Activated T-cell treated with anti-CD3 and anti-CD28 coated beads, Interleukin-2, amount 50 U/mL, for 48 hours (primary cell): ENCODE data around the gene INMT.

Experiments used
- DNase-seq, 2 experiments: peaks; one replicate each; pipeline ENCODE4 v3.0.0-alpha.2; 2020

Gene INMT

GRCh38 chr7:30789334-30789711, 37.4 kb downstream of the INMT start:
- DNase-seq, result no peak

- no peak for DNase-seq
Measured at GRCh38 chr7:30790356-30790755, 38.4 kb downstream of the INMT start.

- no peak for DNase-seq
Measured at GRCh38 chr7:30791114-30791513, 39.2 kb downstream of the INMT start.

DNA sequence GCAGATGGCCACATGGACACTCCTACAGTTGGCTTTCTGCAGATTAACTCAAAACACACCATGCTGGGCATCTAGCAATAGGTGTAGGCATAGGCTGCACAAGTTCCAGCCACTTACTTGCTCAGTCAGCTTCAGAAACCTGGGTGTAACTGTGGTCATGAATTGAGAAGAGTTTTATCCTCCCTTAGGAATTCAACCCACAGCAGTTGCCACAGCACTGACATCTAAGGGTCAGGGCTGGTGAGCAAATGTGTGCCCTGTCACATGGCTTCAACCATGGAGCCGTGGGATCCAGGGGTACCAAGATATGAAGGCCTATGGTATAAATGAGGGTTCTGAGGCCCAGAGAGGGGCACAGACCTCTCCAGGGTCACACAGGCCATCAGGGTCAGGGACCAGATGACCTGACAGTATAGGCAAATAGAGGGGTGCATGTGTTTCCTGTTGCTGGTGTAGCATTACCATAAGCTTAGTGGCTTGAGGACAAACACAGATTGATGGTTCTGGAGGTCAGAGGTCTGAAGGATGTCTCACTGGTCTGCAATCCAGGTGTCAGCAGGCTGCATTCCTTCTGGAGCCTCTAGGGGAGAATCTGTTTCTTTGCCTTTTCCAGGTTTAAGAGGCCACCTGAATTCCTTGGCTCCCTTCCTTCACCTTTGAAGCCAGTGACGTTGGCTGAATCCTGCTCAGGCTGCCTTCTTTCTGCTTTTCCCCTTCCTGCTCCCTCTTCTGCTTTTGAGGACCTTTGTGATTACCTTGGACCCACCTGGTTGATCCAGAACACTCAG, 43.4 kb downstream of the INMT start:
- no peak for DNase-seq

DNA sequence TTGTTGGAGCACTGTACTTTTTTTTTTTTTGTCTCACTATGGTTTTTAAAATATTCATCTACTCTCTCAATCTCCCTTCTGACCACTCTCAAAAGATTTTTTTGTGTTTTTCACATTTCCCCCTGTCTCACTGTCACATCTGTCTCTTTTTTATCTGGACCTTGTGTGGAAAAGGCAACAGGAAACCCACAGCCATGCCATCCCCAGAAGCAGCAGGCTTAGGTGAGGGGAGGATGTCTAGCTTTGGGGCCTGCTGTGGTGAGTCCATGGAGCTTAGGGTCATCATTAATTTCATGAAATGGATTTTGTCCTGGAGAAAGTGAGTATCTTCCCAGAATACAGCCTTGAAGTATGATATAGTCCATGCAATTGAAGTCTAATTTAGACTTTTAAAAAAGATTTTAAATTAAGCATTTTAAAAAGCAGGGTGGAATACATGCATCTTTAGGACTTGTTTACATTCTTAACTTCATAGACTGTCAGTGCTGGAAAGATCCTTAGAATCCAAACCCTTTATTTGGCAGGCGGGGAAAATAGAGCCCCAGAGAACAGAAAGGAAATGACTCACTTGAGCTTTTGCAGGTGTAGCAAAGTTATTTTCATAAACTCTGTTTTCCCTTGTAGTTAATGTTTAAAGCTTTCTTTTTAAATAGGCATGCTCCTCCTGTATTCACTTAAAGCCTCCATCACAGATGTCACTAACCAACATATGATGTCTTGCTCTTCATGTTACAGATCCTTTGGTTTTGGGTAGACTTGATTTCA, 44.4 kb downstream of the INMT start:
- DNase-seq, result no peak

DNA sequence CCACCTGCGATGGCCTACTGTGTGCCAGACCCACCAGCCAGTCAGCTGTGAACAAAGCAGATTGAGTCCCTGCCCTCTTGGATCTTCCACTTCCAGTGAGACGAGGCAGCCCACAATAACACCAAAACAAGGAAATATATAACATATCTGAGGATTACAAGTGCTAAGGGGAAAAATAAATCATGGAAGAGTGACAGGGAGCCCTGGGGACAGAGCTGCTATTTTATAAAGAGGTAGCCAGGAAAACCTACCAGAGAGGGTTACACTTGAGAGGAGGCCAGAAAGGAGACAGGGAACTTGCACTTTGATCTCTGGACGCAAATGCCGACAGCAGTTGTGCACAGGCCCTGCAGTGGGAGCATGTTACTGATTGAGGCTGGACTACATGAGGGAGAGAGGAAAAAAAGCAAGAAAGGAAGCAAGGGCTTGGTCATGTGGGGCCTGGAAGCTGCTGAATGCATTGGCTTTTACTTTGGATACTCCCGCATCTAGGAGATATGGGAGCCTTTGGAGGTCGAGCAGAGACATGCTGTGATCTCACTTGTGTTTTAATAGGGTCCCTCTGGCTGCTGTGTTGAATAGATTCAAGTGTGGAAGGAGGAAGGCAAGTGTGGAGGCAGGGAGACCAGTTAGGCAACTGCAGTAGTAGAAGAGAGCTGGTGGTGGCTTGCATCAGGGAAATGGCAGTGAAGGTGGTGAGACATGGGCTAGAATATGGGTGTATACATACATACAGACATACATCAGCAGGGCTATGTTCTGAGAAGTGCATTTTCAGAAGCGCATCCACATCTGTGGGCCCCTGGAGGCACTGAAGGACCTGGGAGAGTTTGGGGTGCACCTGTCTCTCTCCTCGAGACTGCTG, 45.5 kb downstream of the INMT start:
- no peak for DNase-seq

- no peak for DNase-seq
Measured at GRCh38 chr7:30799206-30799975, 47.5 kb downstream of the INMT start.

GRCh38 chr7:30799976-30800661, 48.2 kb downstream of the INMT start:
- no peak for DNase-seq

- peak; percentile 28 to 40 for DNase-seq
Measured at GRCh38 chr7:30800785-30801252, 48.9 kb downstream of the INMT start.

GRCh38 chr7:30802812-30803211, 50.9 kb downstream of the INMT start:
- DNase-seq, result no peak

DNA sequence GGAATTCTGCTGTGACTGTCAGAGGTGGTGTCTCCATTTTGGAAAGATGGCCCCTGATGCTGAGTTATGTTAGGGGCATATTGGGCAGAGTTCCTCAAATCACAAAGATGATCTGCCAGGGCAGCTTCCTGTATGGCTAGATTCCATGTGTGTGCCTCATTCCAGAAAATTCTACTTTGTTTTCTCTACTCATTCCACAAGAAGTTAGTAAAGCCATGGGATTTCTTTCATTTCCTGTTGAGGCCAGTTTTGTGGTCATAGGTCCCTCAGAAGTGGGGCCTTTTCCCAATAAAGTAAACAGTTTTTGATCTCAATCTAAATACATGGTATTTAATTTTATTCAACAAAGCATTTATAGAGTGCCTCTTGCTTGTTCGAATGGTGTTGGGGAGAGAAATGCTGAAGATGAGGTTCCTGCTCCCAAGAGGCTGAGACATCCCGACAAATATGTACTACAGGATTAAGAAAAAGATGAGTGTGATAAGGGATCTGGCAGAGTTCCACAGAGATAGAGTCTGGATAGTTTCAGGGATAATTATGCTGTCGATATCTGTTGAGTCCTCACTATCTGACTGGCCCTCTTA, 52.2 kb downstream of the INMT start:
- no peak for DNase-seq

DNA sequence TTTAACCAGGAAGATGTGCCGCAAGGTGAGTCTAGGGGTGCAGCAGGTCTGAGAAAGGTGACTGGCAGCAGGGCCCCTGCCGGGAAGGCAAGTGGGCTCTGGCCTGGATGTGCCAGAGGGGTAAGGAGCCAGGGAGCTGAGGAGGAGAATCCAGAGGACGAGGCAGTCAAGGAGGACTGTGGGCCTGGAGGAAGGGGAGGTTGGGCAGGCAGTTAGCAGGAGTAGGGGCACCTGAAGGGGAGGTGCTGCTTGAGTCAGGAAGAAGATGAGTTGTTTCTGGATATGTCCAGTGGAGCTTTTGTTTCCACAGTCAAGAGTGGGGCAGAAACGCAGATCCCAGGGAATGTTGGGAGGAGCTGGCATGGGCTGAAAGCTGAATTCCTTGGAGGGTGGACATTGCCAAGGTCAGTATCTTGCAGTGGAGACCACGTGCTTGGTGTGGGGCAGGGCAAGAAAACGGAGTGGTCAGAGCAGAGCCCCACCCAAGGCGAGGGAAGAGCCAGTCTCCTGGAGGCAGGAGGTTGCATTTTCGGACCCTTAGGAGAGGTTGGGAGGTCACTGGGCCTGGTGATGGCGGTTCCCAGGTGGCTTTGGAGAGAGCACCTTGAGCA, 53.3 kb downstream of the INMT start:
- no peak for DNase-seq

DNA sequence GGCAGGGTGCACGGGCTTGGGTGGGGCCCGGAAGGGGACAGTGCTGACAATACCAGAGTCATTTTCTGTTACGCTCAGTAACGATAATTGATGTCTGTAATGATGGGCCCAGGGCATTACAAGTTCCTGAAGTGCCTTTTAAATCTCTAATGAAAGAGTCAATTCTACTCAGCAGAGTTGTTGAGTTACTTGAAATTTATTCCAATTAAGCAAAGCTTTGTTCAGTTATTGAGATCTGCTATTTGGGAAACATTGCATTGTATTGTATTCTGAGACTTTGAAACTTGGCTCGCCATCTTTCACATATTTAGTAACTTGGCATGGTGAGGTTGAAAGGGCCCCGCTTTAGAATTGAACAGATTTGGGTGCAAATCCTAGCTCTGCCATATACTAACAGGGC, 54.0 kb downstream of the INMT start:
- no peak for DNase-seq
